ENCODE results near the gene MGAT3. TPM values are rescaled to one million over a fixed set of nuclear protein-coding genes. Genes with fewer than 3 reads are reported as not detected.

The MGAT3 gene
- total RNA-seq, 2 donors from 2014 or later, result 0.38 to 2.6 TPM

DNA sequence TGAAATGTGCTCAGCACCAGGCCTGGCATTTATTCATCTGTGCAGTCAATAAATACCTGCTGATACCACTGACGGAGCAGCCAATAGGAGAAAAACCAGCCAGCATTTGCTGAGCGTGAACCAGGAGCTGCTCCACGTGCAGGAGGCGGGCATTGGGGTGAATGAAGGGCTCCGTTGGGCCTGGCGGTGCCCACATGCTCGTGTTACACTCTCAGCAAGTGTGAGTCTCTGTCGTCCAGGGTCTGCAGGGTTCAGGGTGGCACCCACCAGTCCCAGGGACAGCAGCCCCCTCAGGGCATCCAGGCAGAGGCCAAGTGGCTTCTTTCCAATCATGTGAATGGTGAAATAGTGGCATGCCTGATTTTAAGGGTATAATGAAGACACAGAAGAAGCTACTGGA is 79.9 kb downstream of the MGAT3 start:
- Mint-ChIP-seq H3K4me1 (ENCODE audit: low read depth in 2 of 2) (peaks cover 10 to 12% of the 10 kb centered on the region in 2 donors), H3K27me3 (no peaks in the 10 kb centered on the region), H3K4me3 (no peak overlapping the region), H3K27ac (no peak overlapping the region), H3K36me3 (peaks cover 4% of the 10 kb centered on the region), H3K9me3 (no peaks in the 10 kb centered on the region)
- no peak for ATAC-seq
- DNase-seq (ENCODE audit: low spot score), result no peak

- Mint-ChIP-seq H3K36me3 (no peaks in the 10 kb centered on the region), H3K4me3 (no peak overlapping the region), H3K27ac (no peak overlapping the region), H3K27me3 (no peaks in the 10 kb centered on the region), H3K9me3 (no peaks in the 10 kb centered on the region), H3K4me1 (ENCODE audit: low read depth in 2 of 2) (peaks cover 0 to 3% of the 10 kb centered on the region in 2 donors)
- DNase-seq (ENCODE audit: low spot score) (no peak), ATAC-seq (no peak)
Measured at GRCh38 chr22:39537975-39538374, 81.2 kb downstream of the MGAT3 start.

Other genes with a start within 250 kb of the MGAT3 start
- gene PDGFB, start 212.0 kb upstream of the MGAT3 start, total RNA-seq, result not detected
- gene RPL3, start 137.4 kb upstream of the MGAT3 start, total RNA-seq, result 1,000 to 10,000 TPM; 1,242 to 2,090 TPM
- gene SYNGR1, start 107.0 kb upstream of the MGAT3 start, total RNA-seq, result 1 to 10 TPM; 1.1 to 2.0 TPM
- 10 to 100 TPM; 20.8 to 38.9 TPM for gene TAB1, start 57.2 kb upstream of the MGAT3 start, total RNA-seq
- 10 to 100 TPM; 49.6 to 71.2 TPM for gene MIEF1, start 45.3 kb downstream of the MGAT3 start, total RNA-seq
- gene ATF4, start 63.5 kb downstream of the MGAT3 start, total RNA-seq, result 100 to 1,000 TPM; 463 to 472 TPM
- gene RPS19BP1, start 75.7 kb downstream of the MGAT3 start, total RNA-seq, result 100 to 1,000 TPM in 1 of 2 donors, 10 to 100 TPM in 1; 84.1 to 122 TPM
- under 1 TPM in 1 of 2 donors, not detected in 1; 0.17 TPM for gene CACNA1I, start 113.7 kb downstream of the MGAT3 start, total RNA-seq